GM18870 (cell line): Measurements from ENCODE around the gene UCK1.
"Not testable (repeated sequence)": the region's sequence is repeated elsewhere in the genome, so short reads cannot be mapped to it uniquely, and the experiment has no call there.

Source experiments
- ATAC-seq: cut with Tn5 transposase; IDR thresholded peaks from one replicate; pipeline ENCODE4 v1.9.1; 2021; ENCODE audit warnings: moderate library complexity; ENCODE audit not compliant: unreplicated experiment

The UCK1 gene

GRCh38 chr9:131523451-131524435, 7.3 kb downstream of the UCK1 start:
- no peak for ATAC-seq

GRCh38 chr9:131523086-131523388, 8.0 kb downstream of the UCK1 start:
- ATAC-seq = no peak

- no peak for ATAC-seq
Observed at GRCh38 chr9:131522257-131523085, 8.6 kb downstream of the UCK1 start.

- ATAC-seq = no peak
Observed at GRCh38 chr9:131521822-131522221, 9.2 kb downstream of the UCK1 start.

DNA sequence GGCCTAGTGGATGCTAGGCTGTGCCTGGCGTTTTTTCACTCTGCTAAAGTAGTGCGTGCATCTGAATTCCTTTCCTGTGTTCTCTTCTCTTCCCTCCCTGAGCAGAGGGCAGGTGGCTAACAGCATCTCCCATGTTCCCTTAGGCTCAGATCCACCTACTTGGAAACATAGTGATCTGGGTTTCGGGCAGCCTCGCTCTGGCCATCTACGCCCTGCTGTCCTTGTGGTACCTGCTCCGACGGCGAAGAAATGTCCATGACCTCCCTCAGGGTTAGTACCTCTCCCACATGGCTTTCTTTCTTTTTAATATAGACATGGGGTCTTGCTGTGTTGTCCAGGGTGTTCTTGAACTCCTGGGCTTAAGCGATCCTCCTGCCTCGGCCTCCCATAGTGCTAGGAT, 9.9 kb downstream of the UCK1 start:
- no peak for ATAC-seq

GRCh38 chr9:131520503-131520902, 10.6 kb downstream of the UCK1 start:
- no peak for ATAC-seq

- no peak for ATAC-seq
Observed at GRCh38 chr9:131518553-131518952, 12.5 kb downstream of the UCK1 start.

DNA sequence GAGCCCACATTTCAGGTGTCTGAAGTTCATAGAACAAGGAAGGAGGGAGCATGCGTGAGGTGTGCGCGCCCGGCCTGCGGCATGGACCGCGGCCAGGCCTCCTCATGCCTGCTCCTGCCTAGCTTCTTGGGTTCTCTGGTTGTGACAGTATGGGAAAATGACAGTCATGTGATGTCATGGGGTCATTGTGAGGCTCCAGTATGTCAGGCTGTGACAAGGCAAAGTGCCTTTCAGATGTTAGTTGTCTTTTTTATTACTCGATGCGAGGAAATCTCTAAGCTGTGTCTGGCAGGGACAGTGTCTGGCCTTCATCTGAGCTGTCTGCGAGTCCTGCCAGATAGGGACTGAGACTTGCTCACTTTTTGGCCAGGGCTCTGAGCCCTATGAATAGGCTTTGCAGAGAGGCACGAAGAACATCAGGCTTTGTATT, 13.3 kb downstream of the UCK1 start:
- no peak for ATAC-seq

DNA sequence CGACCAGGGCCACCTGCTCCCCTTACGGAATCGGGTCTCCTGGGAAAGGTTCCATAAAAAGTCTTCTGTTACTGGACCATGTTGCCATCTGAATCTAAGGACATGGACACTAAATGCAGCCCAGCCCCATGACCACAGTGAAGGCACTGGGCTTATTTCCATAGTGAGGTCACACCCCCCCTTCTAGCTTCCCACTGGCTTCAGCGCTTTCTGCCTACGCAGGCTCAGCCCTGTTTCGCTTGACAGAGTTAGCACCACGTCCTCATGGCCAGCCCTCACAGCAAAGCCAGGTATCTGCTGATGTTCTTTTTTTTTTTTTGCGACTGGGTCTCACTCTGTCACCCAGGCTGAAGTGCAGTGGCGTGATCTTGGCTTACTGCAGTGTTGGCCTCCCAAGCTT, 14.1 kb downstream of the UCK1 start:
- ATAC-seq = no peak

GRCh38 chr9:131516100-131516499, 15.0 kb downstream of the UCK1 start:
- ATAC-seq = no peak

DNA sequence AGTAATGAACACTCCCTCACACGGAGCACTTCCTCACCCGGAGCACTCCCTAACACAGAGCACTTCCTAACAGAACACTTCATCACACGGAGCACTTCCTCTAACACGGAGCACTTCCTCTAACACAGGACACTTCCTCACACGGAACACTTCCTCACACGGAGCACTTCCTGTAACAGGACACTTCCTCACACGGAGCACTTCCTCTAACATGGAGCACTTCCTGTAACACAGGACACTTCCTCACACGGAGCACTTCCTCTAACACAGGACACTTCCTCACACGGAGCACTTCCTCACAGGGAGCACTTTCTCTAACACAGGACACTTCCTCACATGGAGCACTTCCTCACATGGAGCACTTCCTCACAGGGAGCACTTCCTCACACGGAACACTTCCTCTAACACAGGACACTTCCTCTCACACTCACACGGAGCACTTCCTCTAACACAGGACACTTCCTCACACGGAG, 15.5 kb downstream of the UCK1 start:
- ATAC-seq = not testable (repeated sequence)

- no peak for ATAC-seq
Observed at GRCh38 chr9:131513177-131513576, 17.9 kb downstream of the UCK1 start.

DNA sequence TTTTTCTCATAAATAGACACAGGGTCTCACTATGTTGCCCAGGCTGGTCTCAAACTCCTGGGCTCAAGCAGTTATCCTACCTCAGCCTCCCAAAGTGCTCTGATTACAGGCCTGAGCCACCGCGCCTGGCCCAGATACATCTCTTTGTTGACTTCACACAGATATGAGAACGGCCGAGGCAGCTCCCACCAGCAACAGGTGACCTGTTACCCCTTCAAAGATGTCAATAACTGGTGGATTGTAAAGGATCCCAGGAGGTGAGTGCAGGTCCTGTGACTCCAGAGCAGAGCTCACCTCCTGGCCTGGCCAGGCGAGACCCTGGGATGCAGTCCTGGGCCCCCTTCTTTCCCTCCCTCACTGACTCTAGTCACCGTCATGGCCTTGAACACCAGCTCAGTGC, 19.2 kb downstream of the UCK1 start:
- ATAC-seq = no peak

- no peak for ATAC-seq
Observed at GRCh38 chr9:131511416-131511815, 19.6 kb downstream of the UCK1 start.

GRCh38 chr9:131505012-131505411, 26.1 kb downstream of the UCK1 start:
- ATAC-seq = no peak

DNA sequence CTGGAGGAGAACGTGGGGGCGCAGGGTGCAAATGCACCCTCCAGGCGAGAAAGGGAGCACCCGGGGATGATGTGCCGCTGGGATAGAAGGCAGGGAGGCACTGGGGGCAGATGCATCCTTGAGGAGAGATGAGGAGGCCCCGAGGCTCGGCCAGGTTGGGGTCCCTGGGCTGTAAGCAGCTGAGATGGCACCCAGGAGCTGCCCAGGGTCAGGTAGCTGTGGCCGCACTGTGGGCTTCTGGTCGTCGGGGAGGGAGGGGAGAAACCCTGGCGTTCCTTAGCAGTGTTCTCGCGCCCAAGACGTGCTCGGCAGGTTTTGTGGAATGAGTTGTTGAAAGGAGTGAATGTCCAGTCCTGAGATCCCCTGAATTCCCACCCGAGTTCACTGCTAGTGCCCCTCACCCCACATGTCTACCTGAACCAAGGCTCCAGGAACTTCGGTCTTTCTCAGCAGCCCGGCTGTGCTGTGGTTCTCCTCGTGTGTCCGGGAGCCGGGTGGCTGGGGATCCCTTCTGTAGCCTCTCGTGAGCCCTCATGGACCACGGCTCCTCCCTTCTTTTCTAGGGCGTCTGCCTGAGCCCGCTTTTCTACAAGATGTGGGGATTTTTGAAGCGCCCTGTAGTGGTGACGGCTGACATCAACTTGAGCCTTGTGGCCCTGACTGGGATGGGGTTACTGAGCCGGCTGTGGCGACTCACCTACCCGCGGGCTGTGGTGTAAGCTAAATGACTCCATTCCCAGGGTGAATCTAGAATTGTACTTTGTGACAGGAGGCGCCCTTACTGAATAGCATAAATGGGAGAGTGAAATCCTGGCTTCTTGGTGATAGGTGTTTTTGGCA, 27.2 kb downstream of the UCK1 start:
- ATAC-seq = no peak

GRCh38 chr9:131502781-131503625, 28.1 kb downstream of the UCK1 start, which contains the start of gene POMT1:
TSS of gene POMT1 (plus strand) at chr9:131502918. CDS start at chr9:131504219, 1,301 bp downstream.
- peak; percentile 58 for ATAC-seq

DNA sequence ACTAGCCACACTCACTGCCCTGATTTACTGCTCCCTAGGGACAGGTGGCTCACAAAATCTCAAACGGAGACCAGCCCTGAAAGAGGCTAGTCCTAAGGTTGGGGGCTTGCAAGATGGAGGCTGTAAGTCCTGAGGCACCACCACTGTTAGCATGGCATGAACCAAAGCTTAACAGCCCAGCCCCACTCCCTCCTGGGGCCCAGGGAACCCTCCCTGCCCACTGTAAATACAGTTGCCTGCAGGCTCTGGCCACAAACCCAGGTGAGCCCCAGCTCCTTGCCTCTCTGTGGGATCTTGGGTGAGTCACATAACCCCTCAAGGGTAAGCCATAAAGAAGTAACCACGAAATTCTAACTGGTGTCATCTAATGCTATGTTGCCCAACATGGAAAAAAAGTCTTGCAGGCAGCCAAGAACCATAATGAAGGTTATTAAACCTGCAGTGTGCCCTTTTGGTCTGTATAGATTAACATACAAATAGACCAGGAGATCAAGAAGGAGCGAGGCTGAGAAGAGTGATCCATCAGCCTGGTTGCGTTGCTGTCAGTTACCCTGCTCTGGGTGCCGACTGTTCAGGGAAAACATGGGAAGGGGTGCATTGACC, 30.0 kb downstream of the UCK1 start:
- ATAC-seq = no peak

GRCh38 chr9:131500377-131500776, 30.7 kb downstream of the UCK1 start:
- ATAC-seq = no peak
